Parathyroid adenoma (tissue), 2 donors: ENCODE results near the gene CNTN4.
A peak's percentile ranks its signal among the peaks of the same experiment; 100 is the strongest.

ENCODE experiments used
- H2AFZ ChIP-seq: fragments of 300-600 bp; sonication (generic); one replicate; pipeline ENCODE4 v1.7.0; 2017; ENCODE audit warnings: antibody characterized with exemption, mild to moderate bottlenecking
- H3K27ac ChIP-seq: fragments of 300-600 bp; sonication (generic); one replicate; pipeline ENCODE4 v1.7.0; 2017
- H3K27me3 ChIP-seq: fragments of 300-600 bp; sonication (generic); one replicate; pipeline ENCODE4 v1.7.0; 2017; ENCODE audit warnings: low read length; ENCODE audit not compliant: control insufficient read depth, insufficient read depth
- H3K36me3 ChIP-seq: fragments of 300-600 bp; sonication (generic); one replicate; pipeline ENCODE4 v1.7.0; 2017; ENCODE audit warnings: low read length; ENCODE audit not compliant: control insufficient read depth, insufficient read depth
- H3K4me1 ChIP-seq: fragments of 300-600 bp; sonication (generic); one replicate; pipeline ENCODE4 v1.7.0; 2017; ENCODE audit warnings: control low read depth
- H3K4me2 ChIP-seq: fragments of 300-600 bp; sonication (generic); one replicate; pipeline ENCODE4 v1.7.0; 2017; ENCODE audit warnings: low read length
- H3K4me3 ChIP-seq: fragments of 300-600 bp; sonication (generic); one replicate; pipeline ENCODE4 v1.7.0; 2017; ENCODE audit warnings: low read depth, low read length
- H3K79me2 ChIP-seq: fragments of 300-600 bp; sonication (generic); one replicate; pipeline ENCODE4 v1.7.0; 2017; ENCODE audit warnings: control low read depth
- H3K9ac ChIP-seq: fragments of 300-600 bp; sonication (generic); one replicate; pipeline ENCODE4 v1.7.0; 2017; ENCODE audit warnings: mild to moderate bottlenecking
- H3K9me3 ChIP-seq: fragments of 300-600 bp; sonication (generic); one replicate; pipeline ENCODE4 v1.7.0; 2017; ENCODE audit warnings: low read length; ENCODE audit not compliant: control insufficient read depth
- TF ChIP-seq, protein P1 (sequence below): fragments of 300-600 bp; sonication (generic); IDR thresholded peaks from one replicate; pipeline ENCODE4 v1.7.0; 2017; ENCODE audit warnings: antibody characterized with exemption, mild to moderate bottlenecking
- donor health status: primary hyperparathyroidism.

The CNTN4 gene

DNA sequence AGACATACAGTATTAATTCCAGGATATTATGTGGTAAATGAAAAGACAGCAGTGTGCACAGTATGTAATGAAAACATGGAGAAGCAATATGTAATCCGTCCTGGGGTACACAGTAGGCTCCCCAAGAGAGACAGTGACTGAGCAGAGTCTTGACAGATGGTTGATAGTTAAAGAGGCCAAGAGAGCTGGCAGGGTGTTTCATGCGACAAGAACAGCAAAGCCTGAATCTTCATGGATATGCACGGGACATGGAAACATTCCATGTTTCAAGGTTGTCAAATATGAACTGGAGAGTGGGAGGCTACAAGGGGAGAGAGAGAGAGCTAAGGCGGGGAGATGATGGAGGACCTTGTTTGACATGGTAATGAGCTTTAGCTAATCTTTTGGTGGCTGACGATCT, 673.1 kb downstream of the CNTN4 start:
- no peaks in the 10 kb centered on the region for H3K27me3 ChIP-seq

DNA sequence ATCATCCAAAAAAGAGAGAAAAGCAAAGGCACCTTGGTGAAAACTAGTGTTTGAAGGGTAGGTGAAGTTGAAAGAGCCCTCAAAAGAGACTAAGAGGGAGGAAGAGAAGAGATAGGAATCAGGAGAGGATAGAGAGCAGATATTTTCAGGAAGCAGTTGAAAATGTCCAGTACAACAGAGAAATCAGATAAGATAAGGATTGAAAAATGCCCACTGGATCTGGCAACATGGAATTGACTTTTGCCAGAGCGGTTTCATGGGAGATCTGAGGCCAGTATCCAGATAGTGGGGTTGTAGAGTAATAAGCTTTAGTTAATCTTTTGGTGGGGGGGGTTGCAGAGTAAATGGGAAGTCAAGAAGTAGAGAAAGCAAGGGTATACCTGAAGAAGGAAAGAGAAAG, 674.1 kb downstream of the CNTN4 start:
- H3K79me2 ChIP-seq = no peaks in the 10 kb centered on the region
- H3K4me2 ChIP-seq = no peak overlapping the region
- no peak overlapping the region for H3K4me3 ChIP-seq
- no peak overlapping the region for H2AFZ ChIP-seq
- no peaks in the 10 kb centered on the region for H3K9me3 ChIP-seq
- no peak overlapping the region for H3K9ac ChIP-seq
- H3K4me1 ChIP-seq = peaks cover 14% of the 10 kb centered on the region
- H3K27me3 ChIP-seq = no peaks in the 10 kb centered on the region
- H3K27ac ChIP-seq = no peak overlapping the region
- TF ChIP-seq, protein P1, sequence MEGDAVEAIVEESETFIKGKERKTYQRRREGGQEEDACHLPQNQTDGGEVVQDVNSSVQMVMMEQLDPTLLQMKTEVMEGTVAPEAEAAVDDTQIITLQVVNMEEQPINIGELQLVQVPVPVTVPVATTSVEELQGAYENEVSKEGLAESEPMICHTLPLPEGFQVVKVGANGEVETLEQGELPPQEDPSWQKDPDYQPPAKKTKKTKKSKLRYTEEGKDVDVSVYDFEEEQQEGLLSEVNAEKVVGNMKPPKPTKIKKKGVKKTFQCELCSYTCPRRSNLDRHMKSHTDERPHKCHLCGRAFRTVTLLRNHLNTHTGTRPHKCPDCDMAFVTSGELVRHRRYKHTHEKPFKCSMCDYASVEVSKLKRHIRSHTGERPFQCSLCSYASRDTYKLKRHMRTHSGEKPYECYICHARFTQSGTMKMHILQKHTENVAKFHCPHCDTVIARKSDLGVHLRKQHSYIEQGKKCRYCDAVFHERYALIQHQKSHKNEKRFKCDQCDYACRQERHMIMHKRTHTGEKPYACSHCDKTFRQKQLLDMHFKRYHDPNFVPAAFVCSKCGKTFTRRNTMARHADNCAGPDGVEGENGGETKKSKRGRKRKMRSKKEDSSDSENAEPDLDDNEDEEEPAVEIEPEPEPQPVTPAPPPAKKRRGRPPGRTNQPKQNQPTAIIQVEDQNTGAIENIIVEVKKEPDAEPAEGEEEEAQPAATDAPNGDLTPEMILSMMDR = no peak
- no peaks in the 10 kb centered on the region for H3K36me3 ChIP-seq

More for the DNA sequence above, 673.1 kb downstream of the CNTN4 start:
- no peaks in the 10 kb centered on the region for H3K36me3 ChIP-seq
- H3K9ac ChIP-seq = no peak overlapping the region
- H2AFZ ChIP-seq = peak overlapping the region; percentile 15
- no peak overlapping the region for H3K4me3 ChIP-seq
- no peak overlapping the region for H3K27ac ChIP-seq
- no peaks in the 10 kb centered on the region for H3K79me2 ChIP-seq
- TF ChIP-seq, protein P1 = no peak
- no peaks in the 10 kb centered on the region for H3K9me3 ChIP-seq
- peaks cover 14% of the 10 kb centered on the region for H3K4me1 ChIP-seq
- no peak overlapping the region for H3K4me2 ChIP-seq

DNA sequence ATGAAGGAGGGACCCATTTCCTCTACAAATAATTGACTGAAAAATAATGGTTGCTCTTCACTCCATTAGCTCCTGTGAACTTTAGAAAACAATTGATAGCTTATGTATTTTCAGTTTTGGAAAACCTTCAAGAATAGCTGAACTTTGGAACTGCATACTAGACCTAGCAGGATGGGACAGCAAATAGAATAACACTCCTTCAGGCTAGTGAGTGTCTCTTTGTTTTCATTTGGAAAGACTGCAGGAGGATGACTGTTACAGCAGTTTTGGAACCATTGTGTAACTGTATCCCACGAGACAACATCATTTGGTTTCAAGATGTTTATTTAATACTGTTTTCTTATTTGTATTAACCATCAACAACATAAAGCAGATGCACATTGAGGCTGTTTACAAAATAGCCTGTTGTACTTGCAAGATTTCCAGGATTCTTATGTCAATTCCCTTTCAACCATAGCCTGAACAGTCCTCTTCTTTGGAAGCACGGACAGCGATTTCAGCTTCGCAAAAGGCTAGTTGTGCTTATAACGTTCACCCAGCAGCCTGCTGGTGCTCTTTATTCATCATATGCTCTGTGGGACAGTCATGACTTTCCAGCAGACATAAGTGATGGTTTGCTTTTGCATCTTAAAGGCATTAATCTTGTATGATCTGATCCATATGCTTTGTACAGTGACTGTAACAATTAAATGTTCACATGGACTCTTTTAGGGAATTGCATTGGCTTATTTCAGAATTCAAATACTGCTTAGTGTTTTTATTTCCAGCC, 676.0 kb downstream of the CNTN4 start:
- no peaks in the 10 kb centered on the region for H3K36me3 ChIP-seq
- H3K4me3 ChIP-seq = no peak overlapping the region
- H3K4me1 ChIP-seq = peaks cover 12% of the 10 kb centered on the region
- H3K27me3 ChIP-seq = no peaks in the 10 kb centered on the region
- H3K4me2 ChIP-seq = no peak overlapping the region
- no peak overlapping the region for H2AFZ ChIP-seq
- H3K9me3 ChIP-seq = no peaks in the 10 kb centered on the region
- no peaks in the 10 kb centered on the region for H3K79me2 ChIP-seq
- TF ChIP-seq, protein P1 = no peak
- H3K27ac ChIP-seq = no peak overlapping the region
- no peak overlapping the region for H3K9ac ChIP-seq

DNA sequence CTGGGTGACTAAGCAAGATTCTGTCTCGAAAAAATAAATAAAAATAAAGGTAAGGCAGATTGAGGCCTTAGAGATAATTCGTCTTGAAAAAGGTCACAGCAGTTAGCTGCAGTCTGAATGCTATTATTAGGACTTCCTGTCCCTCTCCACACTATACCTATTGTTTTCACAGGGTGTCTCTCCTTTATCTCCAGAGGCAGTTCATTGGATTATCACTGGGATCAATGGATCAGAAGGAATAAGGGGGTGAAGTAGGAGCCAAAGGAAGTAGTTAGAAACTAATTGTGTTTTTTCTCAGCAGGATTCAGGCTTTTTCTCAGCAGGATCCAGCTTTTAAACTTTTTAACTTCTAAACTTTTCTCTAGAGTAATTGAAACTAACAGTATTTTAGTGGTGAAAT, 684.6 kb downstream of the CNTN4 start:
- Histone ChIP-seq H3K9me3 (no peaks in the 10 kb centered on the region), H3K36me3 (no peaks in the 10 kb centered on the region), H3K4me2 (no peak overlapping the region), H3K4me1 (no peaks in the 10 kb centered on the region), H3K79me2 (no peaks in the 10 kb centered on the region), H3K27ac (no peak overlapping the region), H3K9ac (no peak overlapping the region), H3K4me3 (no peak overlapping the region), H2AFZ (no peak overlapping the region), H3K27me3 (no peaks in the 10 kb centered on the region)
- TF ChIP-seq, protein P1 = no peak

DNA sequence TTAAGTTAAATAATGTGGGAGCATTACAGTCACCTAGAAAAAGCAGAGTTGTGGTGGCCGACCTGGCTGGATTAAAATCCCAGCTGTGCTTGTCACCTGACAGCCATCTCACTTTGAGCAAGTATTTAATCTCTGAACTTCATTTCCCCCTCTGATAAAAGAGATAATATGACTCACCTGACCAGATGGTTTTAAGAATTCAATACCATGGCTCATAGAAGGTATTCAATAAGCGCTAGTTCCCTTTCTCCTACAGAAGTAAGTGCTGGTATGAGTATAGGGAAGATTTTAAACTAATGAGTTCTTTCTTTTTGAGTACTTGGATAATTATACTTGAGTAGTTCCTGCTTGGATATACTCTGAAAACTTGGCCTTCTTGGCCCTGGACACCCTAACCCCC, 686.0 kb downstream of the CNTN4 start:
- H3K27me3 ChIP-seq = no peaks in the 10 kb centered on the region
- H3K27ac ChIP-seq = no peak overlapping the region
- H3K4me1 ChIP-seq = no peaks in the 10 kb centered on the region
- H3K36me3 ChIP-seq = no peaks in the 10 kb centered on the region
- H3K9ac ChIP-seq = no peak overlapping the region
- H3K4me2 ChIP-seq = no peak overlapping the region
- H2AFZ ChIP-seq = no peak overlapping the region
- TF ChIP-seq, protein P1 = no peak
- no peaks in the 10 kb centered on the region for H3K9me3 ChIP-seq
- H3K79me2 ChIP-seq = no peaks in the 10 kb centered on the region
- H3K4me3 ChIP-seq = no peak overlapping the region
